C4-2B (cell line): ENCODE measurements around the gene TBL1XR1.
A peak's percentile ranks its signal among the peaks of the same experiment; 100 is the strongest.

Source experiments
- H3K27ac ChIP-seq: fragments of 450-650 bp; 2 replicates; pipeline ENCODE4 v1.5.1; 2017
- ZFX ChIP-seq: fragments of 450-650 bp; IDR thresholded peaks from 2 replicates; pipeline ENCODE4 v1.6.1; 2017
- TF ChIP-seq, protein P1 (sequence below): fragments of 450-650 bp; conservative IDR thresholded peaks from 2 replicates; pipeline ENCODE4 v1.5.1; 2017; ENCODE audit warnings: mild to moderate bottlenecking

Gene TBL1XR1

DNA sequence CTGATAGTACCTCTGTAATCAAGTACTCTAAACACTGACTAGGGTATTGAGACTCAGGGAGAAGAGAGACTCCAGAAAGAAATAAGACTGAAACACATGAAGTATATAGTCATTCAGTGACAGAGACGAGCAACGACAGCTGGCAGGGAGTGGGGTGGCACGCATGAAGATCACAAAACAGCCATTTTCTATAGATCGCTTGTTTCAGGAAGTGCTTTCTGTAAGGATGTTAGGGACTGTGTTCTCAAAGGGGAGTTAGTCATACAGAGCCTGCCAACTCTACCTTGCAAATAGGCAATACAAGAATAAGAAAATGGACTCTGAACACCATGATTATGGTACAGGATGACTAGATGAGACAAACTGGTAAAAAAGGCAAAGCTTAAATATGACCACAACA lies 139.5 kb downstream of the TBL1XR1 start:
- H3K27ac ChIP-seq: no peak overlapping the region
- no peak for TF ChIP-seq ZFX
- TF ChIP-seq, protein P1, sequence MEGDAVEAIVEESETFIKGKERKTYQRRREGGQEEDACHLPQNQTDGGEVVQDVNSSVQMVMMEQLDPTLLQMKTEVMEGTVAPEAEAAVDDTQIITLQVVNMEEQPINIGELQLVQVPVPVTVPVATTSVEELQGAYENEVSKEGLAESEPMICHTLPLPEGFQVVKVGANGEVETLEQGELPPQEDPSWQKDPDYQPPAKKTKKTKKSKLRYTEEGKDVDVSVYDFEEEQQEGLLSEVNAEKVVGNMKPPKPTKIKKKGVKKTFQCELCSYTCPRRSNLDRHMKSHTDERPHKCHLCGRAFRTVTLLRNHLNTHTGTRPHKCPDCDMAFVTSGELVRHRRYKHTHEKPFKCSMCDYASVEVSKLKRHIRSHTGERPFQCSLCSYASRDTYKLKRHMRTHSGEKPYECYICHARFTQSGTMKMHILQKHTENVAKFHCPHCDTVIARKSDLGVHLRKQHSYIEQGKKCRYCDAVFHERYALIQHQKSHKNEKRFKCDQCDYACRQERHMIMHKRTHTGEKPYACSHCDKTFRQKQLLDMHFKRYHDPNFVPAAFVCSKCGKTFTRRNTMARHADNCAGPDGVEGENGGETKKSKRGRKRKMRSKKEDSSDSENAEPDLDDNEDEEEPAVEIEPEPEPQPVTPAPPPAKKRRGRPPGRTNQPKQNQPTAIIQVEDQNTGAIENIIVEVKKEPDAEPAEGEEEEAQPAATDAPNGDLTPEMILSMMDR: no peak

DNA sequence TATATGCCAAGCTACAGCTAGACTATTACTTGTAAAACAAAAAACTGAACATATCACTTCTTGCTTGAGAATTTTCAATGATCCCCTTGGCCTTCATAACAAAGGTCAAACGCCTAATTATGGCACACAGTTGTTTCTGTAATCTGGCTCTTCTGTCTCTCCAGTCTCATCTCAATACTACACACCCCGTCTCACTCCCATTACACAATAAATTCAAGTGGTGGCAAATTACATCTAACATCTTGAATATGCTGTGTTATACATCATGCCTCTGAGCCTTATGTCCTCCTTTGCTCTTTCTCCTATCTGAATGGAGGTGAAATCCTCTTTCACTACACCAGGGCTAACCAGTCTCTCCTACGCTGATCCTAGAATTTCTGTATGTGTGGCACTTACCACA lies 140.4 kb downstream of the TBL1XR1 start:
- TF ChIP-seq, protein P1: no peak
- no peak for TF ChIP-seq ZFX
- no peak overlapping the region for H3K27ac ChIP-seq

DNA sequence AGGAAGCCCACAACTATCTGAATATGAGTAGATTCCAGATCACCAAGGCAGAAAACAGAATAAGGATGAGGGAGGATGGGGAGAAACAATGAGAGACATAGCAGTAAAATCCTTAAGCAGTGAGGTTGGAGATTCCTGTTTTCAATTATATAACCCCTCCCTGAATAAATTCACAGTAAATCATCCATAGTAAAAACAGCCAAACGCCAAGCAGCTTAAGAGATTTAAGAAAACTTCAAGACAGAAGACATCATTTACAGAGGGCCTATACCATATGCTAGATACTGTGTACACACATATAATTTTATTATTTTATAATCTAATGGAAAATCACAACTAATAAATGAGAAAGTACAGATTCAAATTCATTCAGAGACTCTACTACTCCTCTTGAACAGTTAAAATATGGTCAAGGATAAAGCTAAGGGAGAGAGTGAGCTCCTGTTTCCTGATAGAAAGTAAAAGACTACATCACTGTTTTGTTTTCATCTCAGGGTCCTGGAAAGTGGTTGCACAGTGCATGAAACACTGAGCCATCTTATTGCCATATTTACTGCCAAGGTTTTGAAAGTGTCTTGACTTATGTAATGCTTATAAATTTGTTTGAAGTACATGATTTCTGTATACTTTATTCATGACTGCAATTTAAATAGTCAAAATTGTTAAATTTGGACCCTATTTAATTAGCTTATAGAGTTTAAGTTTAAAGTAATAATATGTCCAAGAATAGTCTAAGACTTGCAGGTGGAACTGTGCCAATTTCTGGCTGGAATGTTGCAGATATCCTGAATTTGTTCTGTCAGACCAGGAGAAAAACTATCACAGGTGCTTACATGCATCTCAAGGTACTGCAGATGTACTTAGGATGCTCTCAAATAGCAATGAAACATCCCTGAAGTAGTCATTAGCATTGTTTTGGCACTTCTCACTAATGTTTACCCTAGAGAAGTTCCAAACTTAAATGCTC lies 141.4 kb downstream of the TBL1XR1 start:
- H3K27ac ChIP-seq: no peak overlapping the region
- TF ChIP-seq, protein P1: no peak
- TF ChIP-seq ZFX: no peak

DNA sequence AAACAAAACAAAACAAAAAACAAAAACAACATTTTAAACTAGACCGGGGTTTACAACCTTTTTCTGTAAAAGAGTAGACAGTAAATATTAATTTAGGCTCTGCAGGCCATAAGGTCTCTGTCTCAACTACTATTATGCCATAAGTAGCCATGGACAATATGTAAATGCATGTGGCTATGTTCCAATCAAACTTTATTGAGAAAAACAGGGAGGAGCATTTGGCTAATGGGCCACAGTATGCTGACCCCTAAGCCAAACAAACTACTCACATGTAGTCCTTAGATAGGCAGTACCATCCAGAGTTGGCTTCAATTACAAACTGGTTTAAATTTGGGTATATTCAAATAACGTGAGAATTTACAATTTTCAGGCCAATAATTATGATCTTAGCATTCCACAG lies 144.2 kb downstream of the TBL1XR1 start:
- TF ChIP-seq, protein P1: no peak
- H3K27ac ChIP-seq: peak overlapping the region; percentile 55

DNA sequence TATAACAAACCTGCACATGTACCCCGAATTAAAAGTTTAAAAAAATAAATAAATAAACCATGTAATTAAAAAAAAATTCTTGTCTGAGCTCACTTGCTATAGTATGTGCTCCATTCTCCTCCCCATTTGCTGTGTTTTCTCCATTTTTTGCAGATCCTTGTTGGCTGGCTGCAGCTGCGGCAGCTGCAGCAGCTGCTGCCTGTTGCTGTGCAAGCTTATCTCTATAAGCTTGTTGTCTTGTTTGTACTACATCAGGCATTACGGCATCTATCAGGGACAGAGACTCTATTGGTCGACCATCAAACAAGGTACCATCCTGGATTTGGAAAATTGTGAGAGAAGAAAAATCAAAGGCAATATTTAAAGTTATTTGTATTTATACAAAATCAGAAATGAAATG lies 145.9 kb downstream of the TBL1XR1 start:
- TF ChIP-seq, protein P1: no peak
- TF ChIP-seq ZFX: no peak
- peak overlapping the region; percentile 51; the same call in 1 of the 2 replicates for H3K27ac ChIP-seq

DNA sequence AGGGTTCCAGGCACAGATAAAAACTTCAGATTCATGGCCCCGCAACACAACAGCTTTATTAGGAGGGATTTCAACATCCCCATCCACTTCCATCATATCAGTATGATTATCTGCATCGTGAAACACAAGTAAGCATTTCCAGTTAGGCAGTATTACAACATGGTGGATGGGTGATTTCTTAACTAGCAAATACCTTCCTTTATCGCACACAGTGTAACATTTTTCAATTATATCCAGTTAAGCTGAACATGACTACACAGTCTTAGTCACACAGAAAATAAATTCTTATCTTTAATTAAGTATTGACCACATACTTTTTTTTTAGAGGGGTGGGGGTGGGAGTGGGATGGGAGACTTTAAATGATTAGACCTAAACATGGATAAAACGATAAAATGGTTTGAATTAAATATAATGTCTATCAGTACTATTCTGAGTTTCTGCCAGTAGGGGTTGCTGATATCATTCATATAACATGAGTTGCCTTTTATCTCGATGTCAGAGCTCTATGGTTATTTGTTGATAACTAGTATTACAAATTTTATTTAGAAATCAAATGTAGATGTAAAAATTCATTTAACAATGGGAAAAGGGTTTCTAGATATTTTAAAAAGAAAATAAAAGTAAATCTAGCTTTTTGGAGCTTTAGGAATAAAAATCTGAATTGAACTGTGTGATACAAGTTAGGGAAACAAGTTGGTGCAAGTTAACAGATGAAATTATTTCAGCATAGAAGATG lies 146.6 kb downstream of the TBL1XR1 start:
- no peak overlapping the region for H3K27ac ChIP-seq
- no peak for TF ChIP-seq ZFX
- TF ChIP-seq, protein P1: peak; percentile 75

DNA sequence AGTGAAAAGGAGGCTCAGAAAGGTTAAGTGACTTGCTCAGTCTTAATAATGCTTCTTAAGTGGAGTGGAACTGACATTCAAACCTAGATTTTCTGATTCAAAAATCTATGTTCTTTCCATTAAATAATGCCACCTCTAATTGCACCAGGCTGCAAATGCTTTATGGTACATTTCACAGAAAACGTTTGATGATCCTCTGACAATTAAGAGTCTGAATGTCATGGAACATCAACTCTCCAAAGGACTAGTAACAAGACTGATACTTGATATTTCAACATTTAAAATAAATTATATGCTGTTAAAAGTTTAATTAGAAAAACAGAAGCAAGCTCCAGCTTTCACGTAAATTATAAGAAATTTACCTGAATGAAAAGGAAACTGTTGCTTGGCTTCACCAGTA lies 151.5 kb downstream of the TBL1XR1 start:
- H3K27ac ChIP-seq: no peak overlapping the region

More for the DNA sequence above, 151.5 kb downstream of the TBL1XR1 start:
- no peak for TF ChIP-seq ZFX
- TF ChIP-seq, protein P1: no peak
